CD4-positive, alpha-beta T cell (primary cell): ENCODE data around the gene GIPC1. TPM values are rescaled to one million over a fixed set of nuclear protein-coding genes. Genes with fewer than 3 reads are reported as not detected.

Experiments
- ATAC-seq: fragments of 200-7000 bp; cut with Tn5 transposase; one replicate; pipeline ENCODE4 v1.10.0; 2022; ENCODE audit warnings: mild to moderate bottlenecking; ENCODE audit not compliant: poor library complexity
- CTCF ChIA-PET: fragments of 350-600 bp; sonication (Branson Sonifier 250); formaldehyde crosslinking; loops from one replicate; lab custom pipeline; 2021; ENCODE audit warnings: antibody characterized with exemption, inconsistent platforms; lab: Charles Lee
- POLR2A ChIA-PET: fragments of 350-600 bp; sonication (Branson Sonifier 250); formaldehyde crosslinking; loops from one replicate; lab custom pipeline; 2021; ENCODE audit warnings: antibody characterized with exemption, inconsistent platforms; lab: Charles Lee
- DNase-seq, 14 experiments: peaks; one replicate each; pipeline ENCODE4 v3.0.0-alpha.2; 2013 to 2020; ENCODE audit warnings: mixed read lengths in 2 of 14
- H3K27ac ChIP-seq, 2 donors: one replicate each; pipeline versions ENCODE4 v1.5.1 to v1.7.0; 2013; ENCODE audit warnings: low read length in 2 of 2, low read depth in 1 of 2, mild to moderate bottlenecking in 1 of 2
- H3K27me3 ChIP-seq, 2 experiments: 1 replicate in 1 of 2; 2 replicates in 1 of 2; pipeline versions ENCODE4 v1.6.1 to v1.7.0; 2013; ENCODE audit warnings: low read length in 2 of 2, control low read depth in 1 of 2, mild to moderate bottlenecking in 1 of 2, moderate library complexity in 1 of 2; ENCODE audit not compliant: insufficient read depth in 2 of 2, control insufficient read depth in 1 of 2
- H3K36me3 ChIP-seq: one replicate; pipeline ENCODE4 v1.6.1; 2013; ENCODE audit warnings: low read length, control low read depth; ENCODE audit not compliant: insufficient read depth
- H3K4me1 ChIP-seq: one replicate; pipeline ENCODE4 v1.6.1; 2013; ENCODE audit warnings: low read length, control low read depth; ENCODE audit not compliant: insufficient read depth
- H3K4me3 ChIP-seq: one replicate; pipeline ENCODE4 v1.5.1; 2013; ENCODE audit warnings: mild to moderate bottlenecking, low read length, moderate library complexity
- H3K9me3 ChIP-seq, 2 experiments: 1 replicate in 1 of 2; 2 replicates in 1 of 2; pipeline versions ENCODE4 v1.6.1 to v1.7.0; 2013; ENCODE audit warnings: low read length in 2 of 2, mild to moderate bottlenecking in 2 of 2, control low read depth in 1 of 2, moderate library complexity in 1 of 2; ENCODE audit not compliant: control insufficient read depth in 1 of 2, insufficient read depth in 1 of 2
- H3K27ac Mint-ChIP-seq: one replicate; pipeline ENCODE4 v1.8.0; 2020; ENCODE audit warnings: mixed read lengths
- H3K27me3 Mint-ChIP-seq: one replicate; pipeline ENCODE4 v1.8.0; 2021; ENCODE audit warnings: mixed read lengths
- H3K36me3 Mint-ChIP-seq: one replicate; pipeline ENCODE4 v1.8.0; 2021; ENCODE audit warnings: low read depth, mixed read lengths
- H3K4me1 Mint-ChIP-seq: one replicate; pipeline ENCODE4 v1.8.0; 2021; ENCODE audit warnings: low read depth, mixed read lengths
- H3K4me3 Mint-ChIP-seq: one replicate; pipeline ENCODE4 v1.8.0; 2020; ENCODE audit warnings: mild to moderate bottlenecking, mixed read lengths
- H3K9me3 Mint-ChIP-seq: one replicate; pipeline ENCODE4 v1.8.0; 2020; ENCODE audit warnings: mixed read lengths
- CTCF ChIP-seq: fragments of 200-600 bp; IDR thresholded peaks from one replicate; pipeline ENCODE4 v1.8.0; 2022; ENCODE audit warnings: antibody characterized with exemption, mild to moderate bottlenecking
- intact Hi-C, 2 experiments: fragments of 100-400 bp; cut with DNase I in 1 of 2; cut with micrococcal nuclease in 1 of 2; formaldehyde crosslinking; loops; one replicate each; pipeline versions ENCODE4 v1.15.1 to v1.9.0; 2023 to 2025; cut with DNase I, micrococcal nuclease
- total RNA-seq, 174 experiments: library from RNA in 2 of 174; stranded (reverse) in 2 of 174; gene quantifications; one replicate each; pipeline ENCODE4 v1.2.3 and lab custom pipeline; 2021 to 2026

GIPC1 gene
- total RNA-seq, 2 experiments from 2014 or later = 17.8 to 21.0 TPM

- H3K27me3 ChIP-seq = no peaks in the 10 kb centered on the region
Measured at GRCh38 chr19:14540741-14541525, 45.0 kb upstream of the GIPC1 start.

GRCh38 chr19:14536926-14537692 is 41.2 kb upstream of the GIPC1 start:
- ATAC-seq = peak; percentile 73
- CTCF ChIA-PET = interaction anchor here (0.9 to 2.9 kb wide), 4 partner anchors 14 to 33 kb away, joined by 3 to 11 read pairs (median 4); no protein-coding TSS in a partner anchor
- no peak for TF ChIP-seq CTCF
- peak in 8 of 14 experiments; percentile 31 to 70 (median 60) for DNase-seq
- H3K4me1 ChIP-seq = peaks cover 49% of the 10 kb centered on the region
- Mint-ChIP-seq H3K27me3 (no peaks in the 10 kb centered on the region), H3K27ac (no peak overlapping the region), H3K9me3 (no peaks in the 10 kb centered on the region), H3K36me3 (peaks cover 29% of the 10 kb centered on the region), H3K4me1 (peaks cover 44% of the 10 kb centered on the region), H3K4me3 (no peak overlapping the region)
- no peak overlapping the region for H3K27ac ChIP-seq
- POLR2A ChIA-PET = interaction anchor here (0.8 to 6.5 kb wide), 5 partner anchors 14 to 30 kb away, joined by 3 to 39 read pairs (median 5); partner anchors contain the start of gene DNAJB1
- intact Hi-C loops = no loop called here
- no peaks in the 10 kb centered on the region for H3K27me3 ChIP-seq
- no peaks in the 10 kb centered on the region for H3K9me3 ChIP-seq
- H3K4me3 ChIP-seq = no peak overlapping the region
- H3K36me3 ChIP-seq = peaks cover 13% of the 10 kb centered on the region

More at GRCh38 chr19:14540741-14541525, 45.0 kb upstream of the GIPC1 start:
- H3K4me3 ChIP-seq = no peak overlapping the region
- intact Hi-C loops = no loop called here
- no peak overlapping the region for H3K27ac ChIP-seq
- Mint-ChIP-seq H3K9me3 (no peaks in the 10 kb centered on the region), H3K27ac (no peak overlapping the region), H3K4me3 (no peak overlapping the region), H3K36me3 (peaks cover 31% of the 10 kb centered on the region), H3K4me1 (peaks cover 55% of the 10 kb centered on the region), H3K27me3 (no peaks in the 10 kb centered on the region)
- peaks cover 16% of the 10 kb centered on the region for H3K36me3 ChIP-seq
- no peaks in the 10 kb centered on the region for H3K9me3 ChIP-seq
- ATAC-seq (no peak), DNase-seq (no peak)
- ChIA-PET CTCF (no interaction called here), POLR2A (no interaction called here)
- TF ChIP-seq CTCF = no peak
- H3K4me1 ChIP-seq = peaks cover 43% of the 10 kb centered on the region

GRCh38 chr19:14533450-14533849 is 37.5 kb upstream of the GIPC1 start:
- Histone ChIP-seq H3K27ac (no peak overlapping the region), H3K9me3 (no peaks in the 10 kb centered on the region), H3K4me1 (peaks cover 71% of the 10 kb centered on the region), H3K4me3 (no peak overlapping the region), H3K27me3 (no peaks in the 10 kb centered on the region), H3K36me3 (peaks cover 13% of the 10 kb centered on the region)
- intact Hi-C loops = loop anchor here in 1 of 2 experiments (5.0 kb wide), 1 partner anchor 111 kb away; no protein-coding TSS in a partner anchor
- H3K9me3 Mint-ChIP-seq = no peaks in the 10 kb centered on the region
- POLR2A ChIA-PET = interaction anchor here (1.3 to 6.5 kb wide), 3 partner anchors 12 to 29 kb away, joined by 3 to 39 read pairs (median 3); partner anchors contain the start of gene DNAJB1
- CTCF ChIA-PET = interaction anchor here (0.9 kb wide), 1 partner anchor 62 kb away, joined by 3 read pairs; no protein-coding TSS in a partner anchor
- peak overlapping the region; percentile 49 for H3K4me3 Mint-ChIP-seq
- no peaks in the 10 kb centered on the region for H3K27me3 Mint-ChIP-seq
- no peak for ATAC-seq
- no peak for DNase-seq
- no peak for TF ChIP-seq CTCF
- H3K36me3 Mint-ChIP-seq = peaks cover 34% of the 10 kb centered on the region
- peaks cover 55% of the 10 kb centered on the region for H3K4me1 Mint-ChIP-seq
- H3K27ac Mint-ChIP-seq = peak overlapping the region; percentile 53
